ENCODE data around the gene KCNN3. TPM values are rescaled to one million over a fixed set of nuclear protein-coding genes. Genes with fewer than 3 reads are reported as not detected.

Gene KCNN3
- total and polyA plus RNA-seq, 8 donors: 1.9 to 3.1 (median 2.3) TPM

GRCh38 chr1:154783976-154784375 lies 86.1 kb downstream of the KCNN3 start:
- DNase-seq (no peak), ATAC-seq (no peak)
- no peak overlapping the region for H3K27ac ChIP-seq
- no peaks in the 10 kb centered on the region for H3K36me3 ChIP-seq
- H3K4me3 ChIP-seq: no peak overlapping the region
- H3K9me3 ChIP-seq: peaks cover 0 to 4% of the 10 kb centered on the region in 2 donors
- TF ChIP-seq CTCF (IDR thresholded peaks at IDR 0.05): no peak
- no peaks in the 10 kb centered on the region for H3K27me3 ChIP-seq
- peaks cover 0 to 5% of the 10 kb centered on the region in 2 donors for H3K4me1 ChIP-seq
- intact Hi-C loops (cut with DNase I): no loop called here

- Histone ChIP-seq H3K4me1 (peaks cover 0 to 5% of the 10 kb centered on the region in 2 donors), H3K9me3 (peaks cover 0 to 7% of the 10 kb centered on the region in 2 donors), H3K36me3 (no peaks in the 10 kb centered on the region), H3K27ac (no peak overlapping the region), H3K27me3 (no peaks in the 10 kb centered on the region), H3K4me3 (no peak overlapping the region)
- TF ChIP-seq CTCF (IDR thresholded peaks at IDR 0.05): no peak
- intact Hi-C loops (cut with DNase I): no loop called here
- DNase-seq: no peak
- ATAC-seq: no peak
These were observed 89.5 kb downstream of the KCNN3 start for GRCh38 chr1:154780541-154780940.

GRCh38 chr1:154779551-154780189 lies 90.4 kb downstream of the KCNN3 start:
- intact Hi-C loops (cut with DNase I): no loop called here
- no peaks in the 10 kb centered on the region for H3K36me3 ChIP-seq
- no peaks in the 10 kb centered on the region for H3K4me1 ChIP-seq
- no peak overlapping the region for H3K27ac ChIP-seq
- no peaks in the 10 kb centered on the region for H3K27me3 ChIP-seq
- H3K4me3 ChIP-seq: no peak overlapping the region
- H3K9me3 ChIP-seq: peaks cover 0 to 7% of the 10 kb centered on the region in 2 donors
- no peak for ATAC-seq
- TF ChIP-seq CTCF (IDR thresholded peaks at IDR 0.05): no peak
- no peak for DNase-seq

- intact Hi-C loops (cut with DNase I): no loop called here
- no peak for ATAC-seq
- no peak for TF ChIP-seq CTCF (IDR thresholded peaks at IDR 0.05)
- Histone ChIP-seq H3K4me3 (no peak overlapping the region), H3K36me3 (no peaks in the 10 kb centered on the region), H3K27ac (no peak overlapping the region), H3K27me3 (no peaks in the 10 kb centered on the region), H3K4me1 (no peaks in the 10 kb centered on the region), H3K9me3 (peaks cover 0 to 7% of the 10 kb centered on the region in 2 donors)
- DNase-seq: no peak
These were observed 91.1 kb downstream of the KCNN3 start for GRCh38 chr1:154778944-154779343.

GRCh38 chr1:154778275-154778674 lies 91.8 kb downstream of the KCNN3 start:
- intact Hi-C loops (cut with DNase I): no loop called here
- no peaks in the 10 kb centered on the region for H3K27me3 ChIP-seq
- H3K27ac ChIP-seq: no peak overlapping the region
- H3K4me1 ChIP-seq: no peaks in the 10 kb centered on the region
- DNase-seq (no peak), ATAC-seq (no peak)
- no peak for TF ChIP-seq CTCF (IDR thresholded peaks at IDR 0.05)
- peaks cover 0 to 7% of the 10 kb centered on the region in 2 donors for H3K9me3 ChIP-seq
- no peak overlapping the region for H3K4me3 ChIP-seq
- no peaks in the 10 kb centered on the region for H3K36me3 ChIP-seq

Data from left lung (tissue), 10 donors.